CD4-positive, alpha-beta T cell (primary cell): Measurements from ENCODE around the gene RAB24. TPM values are rescaled to one million over a fixed set of nuclear protein-coding genes. Genes with fewer than 3 reads are reported as not detected.

Source experiments
- ATAC-seq: fragments of 200-7000 bp; cut with Tn5 transposase; one replicate; pipeline ENCODE4 v1.10.0; 2022; ENCODE audit warnings: mild to moderate bottlenecking; ENCODE audit not compliant: poor library complexity
- CTCF ChIA-PET: fragments of 350-600 bp; sonication (Branson Sonifier 250); formaldehyde crosslinking; loops from one replicate; lab custom pipeline; 2021; ENCODE audit warnings: antibody characterized with exemption, inconsistent platforms; lab: Charles Lee
- POLR2A ChIA-PET: fragments of 350-600 bp; sonication (Branson Sonifier 250); formaldehyde crosslinking; loops from one replicate; lab custom pipeline; 2021; ENCODE audit warnings: antibody characterized with exemption, inconsistent platforms; lab: Charles Lee
- DNase-seq, 14 experiments: peaks; one replicate each; pipeline ENCODE4 v3.0.0-alpha.2; 2013 to 2020; ENCODE audit warnings: mixed read lengths in 2 of 14
- H3K27ac ChIP-seq, 2 donors: one replicate each; pipeline versions ENCODE4 v1.5.1 to v1.7.0; 2013; ENCODE audit warnings: low read length in 2 of 2, low read depth in 1 of 2, mild to moderate bottlenecking in 1 of 2
- H3K27me3 ChIP-seq, 2 experiments: 1 replicate in 1 of 2; 2 replicates in 1 of 2; pipeline versions ENCODE4 v1.6.1 to v1.7.0; 2013; ENCODE audit warnings: low read length in 2 of 2, control low read depth in 1 of 2, mild to moderate bottlenecking in 1 of 2, moderate library complexity in 1 of 2; ENCODE audit not compliant: insufficient read depth in 2 of 2, control insufficient read depth in 1 of 2
- H3K36me3 ChIP-seq: one replicate; pipeline ENCODE4 v1.6.1; 2013; ENCODE audit warnings: low read length, control low read depth; ENCODE audit not compliant: insufficient read depth
- H3K4me1 ChIP-seq: one replicate; pipeline ENCODE4 v1.6.1; 2013; ENCODE audit warnings: low read length, control low read depth; ENCODE audit not compliant: insufficient read depth
- H3K4me3 ChIP-seq: one replicate; pipeline ENCODE4 v1.5.1; 2013; ENCODE audit warnings: mild to moderate bottlenecking, low read length, moderate library complexity
- H3K9me3 ChIP-seq, 2 experiments: 1 replicate in 1 of 2; 2 replicates in 1 of 2; pipeline versions ENCODE4 v1.6.1 to v1.7.0; 2013; ENCODE audit warnings: low read length in 2 of 2, mild to moderate bottlenecking in 2 of 2, control low read depth in 1 of 2, moderate library complexity in 1 of 2; ENCODE audit not compliant: control insufficient read depth in 1 of 2, insufficient read depth in 1 of 2
- H3K27ac Mint-ChIP-seq: one replicate; pipeline ENCODE4 v1.8.0; 2020; ENCODE audit warnings: mixed read lengths
- H3K27me3 Mint-ChIP-seq: one replicate; pipeline ENCODE4 v1.8.0; 2021; ENCODE audit warnings: mixed read lengths
- H3K36me3 Mint-ChIP-seq: one replicate; pipeline ENCODE4 v1.8.0; 2021; ENCODE audit warnings: low read depth, mixed read lengths
- H3K4me1 Mint-ChIP-seq: one replicate; pipeline ENCODE4 v1.8.0; 2021; ENCODE audit warnings: low read depth, mixed read lengths
- H3K4me3 Mint-ChIP-seq: one replicate; pipeline ENCODE4 v1.8.0; 2020; ENCODE audit warnings: mild to moderate bottlenecking, mixed read lengths
- H3K9me3 Mint-ChIP-seq: one replicate; pipeline ENCODE4 v1.8.0; 2020; ENCODE audit warnings: mixed read lengths
- CTCF ChIP-seq: fragments of 200-600 bp; IDR thresholded peaks from one replicate; pipeline ENCODE4 v1.8.0; 2022; ENCODE audit warnings: antibody characterized with exemption, mild to moderate bottlenecking
- intact Hi-C, 2 experiments: fragments of 100-400 bp; cut with DNase I in 1 of 2; cut with micrococcal nuclease in 1 of 2; formaldehyde crosslinking; loops; one replicate each; pipeline versions ENCODE4 v1.15.1 to v1.9.0; 2023 to 2025; cut with DNase I, micrococcal nuclease
- total RNA-seq, 174 experiments: library from RNA in 2 of 174; stranded (reverse) in 2 of 174; gene quantifications; one replicate each; pipeline ENCODE4 v1.2.3 and lab custom pipeline; 2021 to 2026

The RAB24 gene
- total RNA-seq, 2 experiments from 2014 or later: 17.0 to 18.0 TPM

GRCh38 chr5:177315411-177315810 lies 11.9 kb upstream of the RAB24 start:
- ChIA-PET CTCF (interaction anchor here (1.1 to 1.5 kb wide), 2 partner anchors 12 to 140 kb away, joined by 3 to 4 read pairs; partner anchors contain the start of genes PRELID1 and RAB24), POLR2A (no interaction called here)
- peaks cover 42% of the 10 kb centered on the region for H3K4me1 ChIP-seq
- Mint-ChIP-seq H3K27ac (no peak overlapping the region), H3K9me3 (no peaks in the 10 kb centered on the region), H3K4me1 (peaks cover 46% of the 10 kb centered on the region), H3K4me3 (no peak overlapping the region), H3K36me3 (peaks cover 11% of the 10 kb centered on the region), H3K27me3 (peaks cover 6% of the 10 kb centered on the region)
- DNase-seq: no peak
- peaks cover 2% of the 10 kb centered on the region for H3K36me3 ChIP-seq
- no peak overlapping the region for H3K27ac ChIP-seq
- peaks cover 0 to 4% of the 10 kb centered on the region in 2 experiments for H3K9me3 ChIP-seq
- H3K27me3 ChIP-seq: peaks cover 0 to under 1% of the 10 kb centered on the region in 2 experiments
- no peak for ATAC-seq
- no peak for TF ChIP-seq CTCF
- intact Hi-C loops: loop anchor here in 1 of 2 experiments (5.0 to 10.0 kb wide), 2 partner anchors 142 to 201 kb away; no protein-coding TSS in a partner anchor
- no peak overlapping the region for H3K4me3 ChIP-seq

GRCh38 chr5:177314376-177315342 lies 11.1 kb upstream of the RAB24 start:
- H3K36me3 Mint-ChIP-seq: peaks cover 9% of the 10 kb centered on the region
- H3K4me1 ChIP-seq: peaks cover 43% of the 10 kb centered on the region
- intact Hi-C loops: loop anchor here (5.0 to 10.0 kb wide), 5 partner anchors 43 to 203 kb away; partner anchors contain the start of genes DDX41 (in 1 of the 2) and RGS14 (in 1 of the 2)
- no peaks in the 10 kb centered on the region for H3K9me3 ChIP-seq
- H3K9me3 Mint-ChIP-seq: no peaks in the 10 kb centered on the region
- no peak overlapping the region for H3K27ac Mint-ChIP-seq
- no peak for TF ChIP-seq CTCF
- CTCF ChIA-PET: interaction anchor here (1.1 kb wide), 1 partner anchor 141 kb away, joined by 3 read pairs; no protein-coding TSS in a partner anchor
- no peak overlapping the region for H3K27ac ChIP-seq
- peaks cover 2% of the 10 kb centered on the region for H3K36me3 ChIP-seq
- H3K4me3 Mint-ChIP-seq: no peak overlapping the region
- peaks cover 0 to 3% of the 10 kb centered on the region in 2 experiments for H3K27me3 ChIP-seq
- POLR2A ChIA-PET: no interaction called here
- no peak for DNase-seq
- no peak overlapping the region for H3K4me3 ChIP-seq
- no peak for ATAC-seq
- H3K27me3 Mint-ChIP-seq: peaks cover 6% of the 10 kb centered on the region
- peaks cover 43% of the 10 kb centered on the region for H3K4me1 Mint-ChIP-seq

GRCh38 chr5:177313561-177314259 lies 10.2 kb upstream of the RAB24 start:
- H3K36me3 Mint-ChIP-seq: peaks cover 4% of the 10 kb centered on the region
- no peak for TF ChIP-seq CTCF
- H3K4me3 Mint-ChIP-seq: no peak overlapping the region
- no peaks in the 10 kb centered on the region for H3K9me3 ChIP-seq
- peaks cover 51% of the 10 kb centered on the region for H3K4me1 ChIP-seq
- no peak for ATAC-seq
- POLR2A ChIA-PET: interaction anchor here (1.2 to 1.5 kb wide), 2 partner anchors 10 to 89 kb away, joined by 4 read pairs; partner anchors contain the start of genes PRELID1 and RAB24
- intact Hi-C loops: loop anchor here (5.0 to 10.0 kb wide), 4 partner anchors 44 to 204 kb away; partner anchors contain the start of genes DDX41 (in 1 of the 2) and RGS14 (in 1 of the 2)
- no peak overlapping the region for H3K27ac ChIP-seq
- CTCF ChIA-PET: interaction anchor here (1.2 to 1.6 kb wide), 2 partner anchors 76 to 77 kb away, joined by 4 read pairs; no protein-coding TSS in a partner anchor
- no peak overlapping the region for H3K27ac Mint-ChIP-seq
- peaks cover 6% of the 10 kb centered on the region for H3K27me3 Mint-ChIP-seq
- H3K9me3 Mint-ChIP-seq: no peaks in the 10 kb centered on the region
- peaks cover 45% of the 10 kb centered on the region for H3K4me1 Mint-ChIP-seq
- H3K4me3 ChIP-seq: no peak overlapping the region
- H3K36me3 ChIP-seq: peaks cover 2% of the 10 kb centered on the region
- peaks cover 0 to 3% of the 10 kb centered on the region in 2 experiments for H3K27me3 ChIP-seq
- DNase-seq: no peak
